ENCODE results near the gene C5orf46. TPM values are rescaled to one million over a fixed set of nuclear protein-coding genes. Genes with fewer than 3 reads are reported as not detected.
"Not testable (repeated sequence)": the region's sequence is repeated elsewhere in the genome, so short reads cannot be mapped to it uniquely, and the experiment has no call there.

C5orf46 gene
- total and polyA plus RNA-seq, 2 of the 4 experiments (the other 2 are of a cell fraction) = 1.3 TPM; not detected in 1

DNA sequence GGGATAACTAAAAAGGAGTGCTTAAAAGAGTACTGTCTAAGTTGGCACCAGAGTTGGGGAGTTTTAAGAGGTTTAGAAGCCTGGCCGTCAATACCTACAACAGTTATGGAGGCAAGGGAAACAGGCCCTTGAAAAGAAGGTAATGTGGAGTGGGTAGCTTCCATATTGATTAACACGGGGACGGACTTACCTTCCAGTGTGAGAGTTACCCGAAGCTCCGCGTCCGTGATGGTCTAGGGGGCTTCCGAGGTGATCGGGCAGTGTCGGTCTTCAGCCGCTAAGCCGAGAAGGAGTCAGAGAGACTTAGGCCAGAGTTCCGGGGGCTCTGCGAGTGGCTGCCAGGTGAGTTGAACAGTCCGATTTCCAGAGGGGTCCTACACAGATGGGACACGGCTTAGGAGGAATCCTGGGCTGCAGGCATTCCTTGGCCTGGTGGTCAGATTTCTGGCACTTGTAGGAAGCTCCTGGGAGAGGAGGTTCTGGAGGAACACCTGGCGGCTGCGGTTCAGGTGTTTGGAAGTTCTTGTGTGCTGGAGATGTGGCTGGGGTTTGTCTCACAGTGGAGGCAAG lies 34.3 kb downstream of the C5orf46 start:
- H2AK9ac ChIP-seq (replicated peaks; ENCODE audit: low read depth, low read length, poor library complexity); H3K9ac ChIP-seq (ENCODE audit: low read depth, low read length); H4K20me1 ChIP-seq (ENCODE audit: insufficient read depth, low read length); H2BK5ac ChIP-seq (ENCODE audit: low read depth, low read length, poor library complexity, severe bottlenecking); H3K9me3 ChIP-seq (ENCODE audit: control insufficient read depth, insufficient read depth, low read length); H4K91ac ChIP-seq (ENCODE audit: insufficient read depth, low read depth, low read length); H3K36me3 ChIP-seq (ENCODE audit: control insufficient read depth, insufficient read depth, low read length); H2BK120ac ChIP-seq (ENCODE audit: low read depth, low read length); H4K8ac ChIP-seq (ENCODE audit: low read depth in 2 of 2, low read length in 2 of 2); dilution Hi-C loops (cut with HindIII; ENCODE audit: low sequenced_read_pairs, unreplicated experiment); H2AK5ac ChIP-seq (ENCODE audit: low read depth, low read length); H4K5ac ChIP-seq (ENCODE audit: low read depth, low read length); H3K9me1 ChIP-seq (ENCODE audit: insufficient read depth, low read length); H3K27ac ChIP-seq (ENCODE audit: insufficient read depth, low read length); BruUV-seq (replicated peaks); intact Hi-C loops (cut with micrococcal nuclease); H2AFZ ChIP-seq (replicated peaks; ENCODE audit: low read length, poor library complexity); H3K4me2 ChIP-seq (ENCODE audit: low read depth, low read length); H3K4me1 ChIP-seq (ENCODE audit: control insufficient read depth, insufficient read depth, low read length); H3K79me1 ChIP-seq (ENCODE audit: low read depth in 1 of 2, low read length in 2 of 2); H3K18ac ChIP-seq (ENCODE audit: low read depth, low read length); POLR2A ChIA-PET (ENCODE audit: unreplicated experiment); CTCF ChIA-PET; in situ Hi-C loops (cut with MboI; ENCODE audit: low sequenced_read_pairs); H3K56ac ChIP-seq (ENCODE audit: extremely low read depth, insufficient read depth, low read length); ATAC-seq (ENCODE audit: low read depth); H3K14ac ChIP-seq (replicated peaks; ENCODE audit: low read depth, low read length); H3K27me3 ChIP-seq (ENCODE audit: control insufficient read depth, insufficient read depth, low read length); DNase-seq; H3K4me3 ChIP-seq (ENCODE audit: insufficient read depth, low read depth, low read length); H2BK15ac ChIP-seq (ENCODE audit: low read depth, low read length); H3K4ac ChIP-seq (ENCODE audit: low read depth, low read length); H3K23ac ChIP-seq (ENCODE audit: low read depth, low read length); H2BK20ac ChIP-seq (ENCODE audit: low read depth, low read length): not testable (repeated sequence)
- 82% methylated on average over 6 of the region's 18 CpGs; no CpG with 5 or more reads in 1 of the 2 experiments for WGBS, 2 experiments (ENCODE audit: extremely low coverage in 2 of 2, insufficient read length in 1 of 2)

DNA sequence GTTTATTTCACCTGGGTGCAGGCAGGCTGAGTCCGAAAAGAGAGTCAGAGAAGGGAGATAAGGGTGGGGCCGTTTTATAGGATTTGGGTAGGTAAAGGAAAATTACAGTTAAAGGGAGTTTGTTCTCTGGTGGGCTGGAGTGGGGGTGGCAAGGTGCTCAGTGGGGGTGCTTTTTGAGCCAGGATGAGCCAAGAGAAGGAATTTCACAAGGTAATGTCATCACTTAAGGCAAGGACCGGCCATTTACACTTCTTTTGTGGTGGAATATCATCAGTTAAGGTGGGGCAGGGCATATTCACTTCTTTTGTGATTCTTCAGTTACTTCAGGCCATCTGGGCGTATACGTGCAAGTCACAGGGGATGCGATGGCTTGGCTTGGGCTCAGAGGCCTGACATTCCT lies 36.4 kb downstream of the C5orf46 start:
- H3K23ac ChIP-seq (ENCODE audit: low read depth, low read length); H4K8ac ChIP-seq (ENCODE audit: low read depth in 2 of 2, low read length in 2 of 2); H3K9ac ChIP-seq (ENCODE audit: low read depth, low read length); H3K79me1 ChIP-seq (ENCODE audit: low read depth in 1 of 2, low read length in 2 of 2); intact Hi-C loops (cut with micrococcal nuclease); H4K5ac ChIP-seq (ENCODE audit: low read depth, low read length); H2BK20ac ChIP-seq (ENCODE audit: low read depth, low read length); H3K18ac ChIP-seq (ENCODE audit: low read depth, low read length); CTCF ChIA-PET; H3K4me2 ChIP-seq (ENCODE audit: low read depth, low read length); dilution Hi-C loops (cut with HindIII; ENCODE audit: low sequenced_read_pairs, unreplicated experiment); POLR2A ChIA-PET (ENCODE audit: unreplicated experiment); H2AK9ac ChIP-seq (replicated peaks; ENCODE audit: low read depth, low read length, poor library complexity); H3K14ac ChIP-seq (replicated peaks; ENCODE audit: low read depth, low read length); H2BK120ac ChIP-seq (ENCODE audit: low read depth, low read length); H3K4me3 ChIP-seq (ENCODE audit: insufficient read depth, low read depth, low read length); H3K36me3 ChIP-seq (ENCODE audit: control insufficient read depth, insufficient read depth, low read length); H3K4ac ChIP-seq (ENCODE audit: low read depth, low read length); H3K9me3 ChIP-seq (ENCODE audit: control insufficient read depth, insufficient read depth, low read length); H3K27me3 ChIP-seq (ENCODE audit: control insufficient read depth, insufficient read depth, low read length); H4K91ac ChIP-seq (ENCODE audit: insufficient read depth, low read depth, low read length); DNase-seq; H2BK15ac ChIP-seq (ENCODE audit: low read depth, low read length); H2AK5ac ChIP-seq (ENCODE audit: low read depth, low read length); H3K27ac ChIP-seq (ENCODE audit: insufficient read depth, low read length); H3K4me1 ChIP-seq (ENCODE audit: control insufficient read depth, insufficient read depth, low read length); H4K20me1 ChIP-seq (ENCODE audit: insufficient read depth, low read length); in situ Hi-C loops (cut with MboI; ENCODE audit: low sequenced_read_pairs); H3K56ac ChIP-seq (ENCODE audit: extremely low read depth, insufficient read depth, low read length); BruUV-seq (replicated peaks); H2AFZ ChIP-seq (replicated peaks; ENCODE audit: low read length, poor library complexity); H2BK5ac ChIP-seq (ENCODE audit: low read depth, low read length, poor library complexity, severe bottlenecking); ATAC-seq (ENCODE audit: low read depth); H3K9me1 ChIP-seq (ENCODE audit: insufficient read depth, low read length): not testable (repeated sequence)
- WGBS, 2 experiments (ENCODE audit: extremely low coverage in 2 of 2, insufficient read length in 1 of 2) = no CpG with 5 or more reads among the region's 6 CpGs

Data from IMR-90 (cell line).